Endothelial cell (in vitro differentiated cells): ENCODE data around the gene NHEJ1. TPM values are rescaled to one million over a fixed set of nuclear protein-coding genes. Genes with fewer than 3 reads are reported as not detected.

Experiments
- DNase-seq: peaks from one replicate; pipeline ENCODE4 v3.0.0; 2021; ENCODE audit warnings: low spot score
- H3K27ac Mint-ChIP-seq: one replicate; pipeline ENCODE4 v1.8.0; 2021; ENCODE audit warnings: mixed read lengths, inconsistent platforms; ENCODE audit not compliant: unreplicated experiment
- H3K27me3 Mint-ChIP-seq: one replicate; pipeline ENCODE4 v1.8.0; 2021; ENCODE audit warnings: mild to moderate bottlenecking, moderate library complexity, mixed read lengths, inconsistent platforms; ENCODE audit not compliant: unreplicated experiment
- H3K36me3 Mint-ChIP-seq: one replicate; pipeline ENCODE4 v1.8.0; 2021; ENCODE audit warnings: mild to moderate bottlenecking, low read depth, mixed read lengths, inconsistent platforms; ENCODE audit not compliant: unreplicated experiment
- H3K4me1 Mint-ChIP-seq: one replicate; pipeline ENCODE4 v1.8.0; 2021; ENCODE audit warnings: mild to moderate bottlenecking, mixed read lengths, inconsistent platforms; ENCODE audit not compliant: unreplicated experiment
- H3K4me3 Mint-ChIP-seq: one replicate; pipeline ENCODE4 v1.8.0; 2021; ENCODE audit warnings: mild to moderate bottlenecking, mixed read lengths, inconsistent platforms; ENCODE audit not compliant: unreplicated experiment
- H3K9me3 Mint-ChIP-seq: one replicate; pipeline ENCODE4 v1.8.0; 2021; ENCODE audit warnings: mixed read lengths, inconsistent platforms; ENCODE audit not compliant: unreplicated experiment
- long read RNA-seq: library from polyadenylated mRNA; unstranded; transcript quantifications from one replicate; pipeline ENCODE4 v2.0.0, GENCODE V29; 2020; ENCODE audit not compliant: unreplicated experiment
- total RNA-seq: library from RNA; stranded (reverse); fragmentation: NEBNext Ultra II Directional; extraction: Animal tissue kit (Norgen Biotek cat#: 25700); gene quantifications from one replicate; pipeline ENCODE4 v1.2.1, GENCODE V29; 2021; ENCODE audit not compliant: unreplicated experiment
- TF ChIP-seq, protein P1 (sequence below): fragments of 200-600 bp; sonication (generic); IDR thresholded peaks from one replicate; pipeline ENCODE4 v1.5.0; 2021; ENCODE audit warnings: antibody characterized with exemption; ENCODE audit not compliant: unreplicated experiment

Gene NHEJ1, protein sequence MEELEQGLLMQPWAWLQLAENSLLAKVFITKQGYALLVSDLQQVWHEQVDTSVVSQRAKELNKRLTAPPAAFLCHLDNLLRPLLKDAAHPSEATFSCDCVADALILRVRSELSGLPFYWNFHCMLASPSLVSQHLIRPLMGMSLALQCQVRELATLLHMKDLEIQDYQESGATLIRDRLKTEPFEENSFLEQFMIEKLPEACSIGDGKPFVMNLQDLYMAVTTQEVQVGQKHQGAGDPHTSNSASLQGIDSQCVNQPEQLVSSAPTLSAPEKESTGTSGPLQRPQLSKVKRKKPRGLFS
- 11.1 TPM for total RNA-seq
- long read RNA-seq, transcript NHEJ1-201 (8 exons, 2,094 nt), result major isoform, 6 of 8 reads
- long read RNA-seq, partial matches to known transcripts, result 0 of 8 reads
- long read RNA-seq, other reads (novel, unspliced or antisense), result 2 of 8 reads

DNA sequence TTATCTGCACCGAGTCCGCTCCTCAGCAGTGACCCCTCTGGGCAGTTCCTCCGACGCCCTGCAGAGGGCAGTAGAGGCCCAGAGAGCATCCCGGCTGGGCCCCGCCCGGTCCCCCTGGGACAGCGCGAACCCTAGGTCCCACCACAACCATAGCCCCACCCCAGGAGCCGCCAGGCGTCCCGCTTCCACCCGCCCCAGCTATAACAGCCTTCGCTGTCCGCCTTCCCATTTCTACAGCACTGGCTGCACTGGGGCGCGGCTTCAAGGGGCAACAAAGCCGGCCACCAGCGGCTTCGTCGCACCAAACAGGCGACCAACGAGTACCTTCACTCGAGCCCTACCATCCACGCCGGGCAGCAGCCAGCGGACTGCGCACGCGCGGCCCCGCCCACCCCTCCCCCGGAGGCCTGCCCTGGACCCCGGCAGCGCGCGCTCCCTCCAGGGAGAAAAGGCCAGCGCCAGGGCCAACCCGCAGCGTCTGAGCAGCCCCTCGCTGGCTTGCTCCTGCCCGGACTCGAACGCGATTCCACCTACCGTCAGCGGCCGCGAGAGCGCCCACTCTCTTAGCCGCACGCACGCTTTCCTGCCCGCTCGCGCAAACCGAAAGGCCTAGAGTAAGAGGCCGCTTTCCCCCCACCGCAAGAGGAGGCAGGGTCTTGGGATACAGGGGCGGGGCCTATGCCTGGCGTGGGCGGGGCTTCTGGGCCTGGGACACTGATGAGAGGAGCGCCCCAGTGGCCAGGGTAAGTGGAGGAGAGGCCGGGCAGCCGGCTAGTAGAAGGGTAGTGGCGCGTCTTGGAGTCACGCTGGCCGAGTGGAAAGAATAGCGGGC is at the start of gene NHEJ1:
Gene NHEJ1, minus strand, starts transcription at position 630 of the 832 bp plus-strand sequence. CDS start 2,453 bp downstream, outside the sequence.
- H3K27me3 Mint-ChIP-seq, result peaks cover 3% of the 10 kb centered on the region
- H3K27ac Mint-ChIP-seq, result peak within 1 kb of the TSS; percentile 59
- peak; percentile 94 for DNase-seq
- peaks cover 6% of the 10 kb centered on the region for H3K4me1 Mint-ChIP-seq
- H3K9me3 Mint-ChIP-seq, result no peaks in the 10 kb centered on the region
- peak within 1 kb of the TSS; percentile 92 for H3K4me3 Mint-ChIP-seq
- TF ChIP-seq, protein P1, sequence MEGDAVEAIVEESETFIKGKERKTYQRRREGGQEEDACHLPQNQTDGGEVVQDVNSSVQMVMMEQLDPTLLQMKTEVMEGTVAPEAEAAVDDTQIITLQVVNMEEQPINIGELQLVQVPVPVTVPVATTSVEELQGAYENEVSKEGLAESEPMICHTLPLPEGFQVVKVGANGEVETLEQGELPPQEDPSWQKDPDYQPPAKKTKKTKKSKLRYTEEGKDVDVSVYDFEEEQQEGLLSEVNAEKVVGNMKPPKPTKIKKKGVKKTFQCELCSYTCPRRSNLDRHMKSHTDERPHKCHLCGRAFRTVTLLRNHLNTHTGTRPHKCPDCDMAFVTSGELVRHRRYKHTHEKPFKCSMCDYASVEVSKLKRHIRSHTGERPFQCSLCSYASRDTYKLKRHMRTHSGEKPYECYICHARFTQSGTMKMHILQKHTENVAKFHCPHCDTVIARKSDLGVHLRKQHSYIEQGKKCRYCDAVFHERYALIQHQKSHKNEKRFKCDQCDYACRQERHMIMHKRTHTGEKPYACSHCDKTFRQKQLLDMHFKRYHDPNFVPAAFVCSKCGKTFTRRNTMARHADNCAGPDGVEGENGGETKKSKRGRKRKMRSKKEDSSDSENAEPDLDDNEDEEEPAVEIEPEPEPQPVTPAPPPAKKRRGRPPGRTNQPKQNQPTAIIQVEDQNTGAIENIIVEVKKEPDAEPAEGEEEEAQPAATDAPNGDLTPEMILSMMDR, result peak; percentile 94
- peaks cover 3% of the 10 kb centered on the region for H3K36me3 Mint-ChIP-seq

DNA sequence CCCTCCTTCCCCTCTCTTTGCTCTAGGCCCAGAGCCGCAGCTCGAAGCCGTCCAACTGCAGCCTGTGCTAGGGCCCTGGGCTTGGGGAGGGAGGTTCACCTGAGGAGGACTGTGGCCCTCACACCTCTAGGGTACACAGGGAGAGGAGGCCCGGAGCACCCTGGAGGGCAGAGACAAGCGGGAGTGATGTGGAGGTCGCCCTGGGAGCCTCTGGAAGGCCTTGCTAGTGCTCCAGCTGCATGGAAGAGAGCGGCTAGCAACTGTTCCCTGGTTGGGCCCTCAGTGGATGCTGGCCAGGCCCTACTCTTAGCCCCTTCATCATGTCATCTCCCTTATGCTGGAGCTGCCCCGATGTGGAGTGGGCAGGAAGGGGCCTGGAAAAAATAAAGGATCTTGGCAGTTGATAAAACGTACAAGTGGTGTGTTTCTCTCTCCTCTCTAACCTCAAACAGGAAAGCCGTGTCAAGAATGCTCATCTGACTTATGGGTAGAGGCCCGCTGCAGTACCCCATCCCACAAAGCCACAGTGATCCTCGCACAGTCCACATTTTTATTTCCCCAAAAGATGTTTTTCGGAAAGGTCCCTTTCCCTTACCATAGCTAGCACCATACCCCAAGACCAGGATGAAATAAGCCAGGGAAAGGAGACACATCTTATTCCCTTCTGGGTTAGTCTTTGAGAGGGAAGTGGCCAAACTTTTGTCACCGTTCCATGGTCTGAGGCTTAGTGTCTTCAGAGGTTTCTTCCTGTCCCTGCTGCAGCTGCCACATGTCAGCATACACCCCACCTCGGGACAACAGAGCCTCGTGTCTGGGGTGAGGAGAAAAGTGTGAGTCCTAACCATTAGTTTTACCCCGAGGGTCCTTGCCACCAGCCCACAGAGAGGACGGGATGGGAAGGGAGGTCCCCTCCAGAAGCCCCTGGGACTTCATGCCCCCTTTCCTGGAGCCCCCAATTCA is 48.9 kb upstream of the NHEJ1 start:
- Mint-ChIP-seq H3K4me1 (peaks cover 17% of the 10 kb centered on the region), H3K27ac (no peak overlapping the region), H3K4me3 (no peak overlapping the region), H3K27me3 (peaks cover 9% of the 10 kb centered on the region), H3K36me3 (peaks cover 14% of the 10 kb centered on the region), H3K9me3 (no peaks in the 10 kb centered on the region)
- no peak for DNase-seq
- TF ChIP-seq, protein P1, result no peak

DNA sequence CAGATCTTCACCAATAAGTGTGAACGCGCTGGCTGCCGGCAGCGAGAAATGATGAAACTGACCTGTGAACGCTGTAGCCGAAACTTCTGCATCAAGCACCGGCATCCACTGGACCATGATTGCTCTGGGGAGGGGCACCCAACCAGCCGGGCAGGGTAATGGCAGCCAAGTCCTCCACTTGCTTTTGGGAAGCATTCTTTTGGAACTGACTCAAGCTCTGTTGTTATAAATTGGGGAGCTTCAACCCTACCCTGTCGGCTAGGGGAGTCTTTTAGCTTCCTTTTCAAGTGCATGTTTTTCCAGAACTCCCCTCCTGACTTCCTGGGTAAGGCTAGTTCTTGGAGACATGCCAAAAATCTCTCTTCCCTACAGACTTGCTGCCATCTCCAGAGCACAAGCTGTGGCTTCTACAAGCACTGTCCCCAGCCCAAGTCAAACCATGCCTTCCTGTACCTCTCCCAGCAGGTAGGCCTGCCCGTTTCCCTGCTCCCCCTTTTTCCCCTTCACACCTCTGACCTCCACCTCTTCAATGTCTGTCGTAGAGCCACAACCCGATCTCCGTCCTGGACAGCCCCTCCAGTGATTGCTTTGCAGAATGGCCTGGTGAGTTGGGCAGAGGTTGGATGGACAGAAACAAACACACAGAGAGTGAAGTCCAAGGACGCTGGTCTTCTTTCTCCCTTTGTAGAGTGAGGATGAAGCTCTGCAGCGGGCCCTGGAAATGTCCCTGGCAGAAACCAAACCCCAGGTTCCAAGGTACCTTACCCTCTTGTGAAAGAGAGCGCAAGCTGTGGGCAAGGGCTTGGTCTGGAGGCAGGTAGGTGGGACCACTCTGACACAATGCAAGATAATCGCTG is 47.5 kb upstream of the NHEJ1 start:
- peaks cover 14% of the 10 kb centered on the region for H3K36me3 Mint-ChIP-seq
- H3K27ac Mint-ChIP-seq, result no peak overlapping the region
- peak overlapping the region; percentile 39 for H3K4me3 Mint-ChIP-seq

More for the DNA sequence above, 47.5 kb upstream of the NHEJ1 start:
- Mint-ChIP-seq H3K27me3 (peaks cover 8% of the 10 kb centered on the region), H3K9me3 (no peaks in the 10 kb centered on the region), H3K4me1 (peaks cover 17% of the 10 kb centered on the region)
- DNase-seq, result no peak
- TF ChIP-seq, protein P1, result no peak
